HepG2 (cell line): ENCODE results near the gene MASP2. TPM values are rescaled to one million over a fixed set of nuclear protein-coding genes. Genes with fewer than 3 reads are reported as not detected.
"Not testable (repeated sequence)": the region's sequence is repeated elsewhere in the genome, so short reads cannot be mapped to it uniquely, and the experiment has no call there.

ENCODE experiments used
- ATAC-seq: fragments of 200-7000 bp; cut with Tn5 transposase; 3 replicates; pipeline ENCODE4 v1.9.1; 2020; ENCODE audit warnings: mild to moderate bottlenecking, moderate library complexity
- BruUV-seq: library from RNA; stranded (reverse); fragments of 400-500 nt; replicated peaks from 2 replicates; lab custom pipeline; 2021; lab: Mats Ljungman, UMichigan
- CTCF ChIA-PET: fragments of 300-600 bp; formaldehyde crosslinking; extraction: SDS; loops from one replicate; lab custom pipeline; 2021; ENCODE audit warnings: low total read pairs, inconsistent platforms, low intra/inter-chr PET ratio; lab: Yijun Ruan, JAX
- POLR2A ChIA-PET: fragments of 350-600 bp; sonication (Branson Sonifier 250); formaldehyde crosslinking; loops from one replicate; lab custom pipeline; 2020; ENCODE audit warnings: antibody characterized with exemption, inconsistent platforms; lab: Yijun Ruan, JAX
- DNase-seq: peaks from one replicate; pipeline ENCODE4 v3.0.0-alpha.2; 2015; ENCODE audit warnings: low spot score
- FAIRE-seq: peaks from 3 replicates; lab custom pipeline; 2011; peaks lifted over from hg19 to GRCh38; lab: Jason Lieb, UNC
- H2AFZ ChIP-seq: one replicate; pipeline ENCODE4 v1.6.1; 2011; ENCODE audit warnings: low read length, inconsistent platforms
- H3K27ac ChIP-seq: fragments of 300-600 bp; 3 replicates; pipeline ENCODE4 v1.8.0; 2011; ENCODE audit warnings: mixed run types, mild to moderate bottlenecking, mixed read lengths, low read length, inconsistent platforms; ENCODE audit not compliant: insufficient read depth; ENCODE audit errors: extremely low read length
- H3K27me3 ChIP-seq, 2 experiments: fragments of 200-600 bp in 1 of 2; 2 replicates in 1 of 2; 3 replicates in 1 of 2; pipeline versions ENCODE4 v1.6.0 to v1.8.0; 2011; ENCODE audit warnings: low read length in 2 of 2, mild to moderate bottlenecking in 2 of 2, moderate library complexity in 2 of 2, inconsistent platforms in 1 of 2; ENCODE audit not compliant: insufficient read depth in 2 of 2, control insufficient read depth in 1 of 2
- H3K36me3 ChIP-seq, 2 experiments: fragments of 200-600 bp in 1 of 2; replicated peaks in 1 of 2; 2 replicates in 1 of 2; 3 replicates in 1 of 2; pipeline versions ENCODE4 v1.5.1 to v1.8.0; 2011; ENCODE audit warnings: low read length in 2 of 2, inconsistent platforms in 1 of 2; ENCODE audit not compliant: insufficient read depth in 2 of 2, control insufficient read depth in 1 of 2
- H3K4me1 ChIP-seq: 2 replicates; pipeline ENCODE4 v1.5.1; 2012; ENCODE audit warnings: low read length, inconsistent platforms; ENCODE audit not compliant: insufficient read depth
- H3K4me2 ChIP-seq: 2 replicates; pipeline ENCODE4 v1.6.0; 2011; ENCODE audit warnings: low read depth, low read length, inconsistent platforms
- H3K4me3 ChIP-seq, 3 experiments: fragments of 200-600 bp in 1 of 3; sonication (generic), shearing (Covaris generic) in 1 of 3; replicated peaks in 1 of 3; 2 replicates each; pipeline ENCODE4 v1.5.1; 2011 to 2016; ENCODE audit warnings: low read length in 3 of 3, inconsistent platforms in 2 of 3, low read depth in 2 of 3, mild to moderate bottlenecking in 2 of 3, control low read depth in 1 of 3, mixed read lengths in 1 of 3; ENCODE audit not compliant: insufficient read depth in 1 of 3
- H3K79me2 ChIP-seq: one replicate; pipeline ENCODE4 v1.6.1; 2011; ENCODE audit warnings: low read length, inconsistent platforms; ENCODE audit not compliant: insufficient read depth
- H3K9ac ChIP-seq: 2 replicates; pipeline ENCODE4 v1.6.0; 2011; ENCODE audit warnings: mild to moderate bottlenecking, low read depth, low read length, inconsistent platforms; ENCODE audit not compliant: insufficient read depth
- H3K9me3 ChIP-seq: 2 replicates; pipeline ENCODE4 v1.5.1; 2012; ENCODE audit warnings: mild to moderate bottlenecking, low read length
- H4K20me1 ChIP-seq: 2 replicates; pipeline ENCODE4 v1.6.0; 2011; ENCODE audit warnings: inconsistent platforms, mild to moderate bottlenecking, low read length, moderate library complexity; ENCODE audit not compliant: insufficient read depth
- HOXA3 ChIP-seq: sonication (generic); formaldehyde crosslinking; IDR thresholded peaks from 2 replicates; pipeline ENCODE4 v1.5.0; 2020; ENCODE audit warnings: missing genetic modification reagents
- ZBTB33 ChIP-seq: sonication (generic); formaldehyde crosslinking; IDR thresholded peaks from 2 replicates; pipeline ENCODE4 v1.4.0; 2020; ENCODE audit warnings: missing genetic modification reagents
- ZBTB38 ChIP-seq: sonication (generic); formaldehyde crosslinking; IDR thresholded peaks from 2 replicates; pipeline ENCODE4 v1.5.1; 2020; ENCODE audit warnings: mild to moderate bottlenecking, missing genetic modification reagents
- ZNF574 ChIP-seq: sonication (generic); formaldehyde crosslinking; IDR thresholded peaks from 2 replicates; pipeline ENCODE4 v1.4.0; 2020; ENCODE audit warnings: missing genetic modification reagents
- WGBS: methylation state at CpG from one replicate; pipeline ENCODE4 v1.1.6; 2017; ENCODE audit warnings: low lambda C conversion rate; 5-methylcytosine and 5-hydroxymethylcytosine counted together
- in situ Hi-C: cut with HindIII; loops from 2 replicates; pipeline ENCODE4 v1.10.0; 2017; ENCODE audit warnings: low pct_unique_long_range_greater_than_20kb; ENCODE audit not compliant: extremely low pct_ligation_motif_present
- intact Hi-C: fragments of 100-400 bp; cut with micrococcal nuclease; formaldehyde crosslinking; loops from one replicate; pipeline ENCODE4 v1.10.0; 2022; ENCODE audit not compliant: unreplicated experiment
- polyA plus RNA-seq, 8 experiments: library from polyadenylated mRNA; depleted of rRNA in 3 of 8; stranded (reverse) in 7 of 8; unstranded in 1 of 8; fragments of >200 nt; fragmentation: Illumina TruSeq in 4 of 8; extraction: Trizol in 4 of 8; gene quantifications; 2 replicates each; pipeline versions ENCODE4 v1.2.1 to v1.2.3, GENCODE V29; 2011 to 2016; ENCODE audit warnings: low read depth in 4 of 8, missing spikeins in 1 of 8, mixed read lengths in 1 of 8; ENCODE audit not compliant: insufficient read depth in 1 of 8
- total RNA-seq, 5 experiments: library from RNA; depleted of rRNA; stranded (reverse); fragments of >200 nt; fragmentation: Illumina TruSeq; extraction: Trizol; gene quantifications; 2 replicates each; pipeline ENCODE4 v1.2.3, GENCODE V29; 2016; ENCODE audit warnings: low read depth in 1 of 5

The MASP2 gene
- total and polyA plus RNA-seq, 2 of the 13 experiments (the other 11 are each of a cell fraction or from before 2014, with no cell fraction given) = 7.1 to 11.8 TPM

GRCh38 chr1:11063937-11064537 is 17.0 kb upstream of the MASP2 start:
- H3K36me3 ChIP-seq = peaks cover 18 to 47% of the 10 kb centered on the region in 2 experiments; a peak in 4 of 5 replicates
- H3K4me1 ChIP-seq = peaks cover 18% of the 10 kb centered on the region
- H4K20me1 ChIP-seq, H3K4me3 ChIP-seq, FAIRE-seq, H3K9ac ChIP-seq, ATAC-seq, CTCF ChIA-PET, in situ Hi-C loops: not testable (repeated sequence)
- WGBS = 96% methylated on average over 15 of the region's 18 CpGs
- TF ChIP-seq ZBTB38 (CRISPR knock-in tag) (0 out of 2 replicates have a peak, but pooled peaks have one; percentile 34), HOXA3 (CRISPR knock-in tag) (peak; percentile 25; the same call in 1 of the 2 replicates), ZNF574 (CRISPR knock-in tag) (peak; percentile 92), ZBTB33 (CRISPR knock-in tag) (peak; percentile 92)
- TF ChIP-seq, all 625 proteins: peak for 4; not testable (repeated sequence) for 621
- H3K79me2 ChIP-seq, BruUV-seq, H3K27me3 ChIP-seq, intact Hi-C loops, H3K27ac ChIP-seq, H3K9me3 ChIP-seq, DNase-seq, H3K4me2 ChIP-seq, H2AFZ ChIP-seq: not testable (repeated sequence)
- POLR2A ChIA-PET = interaction anchor here (2.6 kb wide), 1 partner anchor 26 kb away, joined by 9 read pairs; no protein-coding TSS in a partner anchor
